Neural cell (in vitro differentiated cells): ENCODE measurements around the gene GTF2I.

Source experiments
- CTCF ChIP-seq: fragments of 450-650 bp; IDR thresholded peaks from 2 replicates; pipeline ENCODE4 v1.5.1; 2014; ENCODE audit warnings: antibody characterized with exemption, mild to moderate bottlenecking, moderate library complexity; ENCODE audit not compliant: poor library complexity, severe bottlenecking
- EP300 ChIP-seq: fragments of 450-650 bp; conservative IDR thresholded peaks from 2 replicates; pipeline ENCODE4 v1.6.1; 2014; ENCODE audit warnings: antibody characterized with exemption, mild to moderate bottlenecking, moderate library complexity; ENCODE audit not compliant: poor library complexity, severe bottlenecking
- EZH2 ChIP-seq: fragments of 200-600, 300-800 bp; shearing (Covaris generic), sonication (generic); IDR thresholded peaks from 2 replicates; pipeline ENCODE4 v1.6.1; 2014; ENCODE audit warnings: antibody characterized with exemption, low read length, borderline replicate concordance, mild to moderate bottlenecking; ENCODE audit not compliant: insufficient read depth, poor library complexity, severe bottlenecking
- POLR2AphosphoS5 ChIP-seq: IDR thresholded peaks from 2 replicates; pipeline ENCODE4 v1.6.1; 2012
- RAD21 ChIP-seq: fragments of 450-650 bp; conservative IDR thresholded peaks from 2 replicates; pipeline ENCODE4 v1.6.1; 2014; ENCODE audit warnings: antibody characterized with exemption, mild to moderate bottlenecking, moderate library complexity
- SMC3 ChIP-seq: fragments of 450-650 bp; conservative IDR thresholded peaks from 2 replicates; pipeline ENCODE4 v1.6.1; 2014; ENCODE audit warnings: antibody characterized with exemption, mild to moderate bottlenecking, moderate library complexity; ENCODE audit not compliant: poor library complexity
- TAF1 ChIP-seq: IDR thresholded peaks from 2 replicates; pipeline ENCODE4 v1.6.1; 2012; ENCODE audit warnings: low read depth

GRCh38 chr7:74612015-74612829, 45.3 kb upstream of the GTF2I start:
- TF ChIP-seq CTCF (no peak), TAF1 (no peak), EP300 (no peak), POLR2AphosphoS5 (peak; percentile 15), EZH2 (no peak), SMC3 (no peak), RAD21 (no peak)
